ENCODE results near the gene GOLGA1.

Gene GOLGA1

DNA sequence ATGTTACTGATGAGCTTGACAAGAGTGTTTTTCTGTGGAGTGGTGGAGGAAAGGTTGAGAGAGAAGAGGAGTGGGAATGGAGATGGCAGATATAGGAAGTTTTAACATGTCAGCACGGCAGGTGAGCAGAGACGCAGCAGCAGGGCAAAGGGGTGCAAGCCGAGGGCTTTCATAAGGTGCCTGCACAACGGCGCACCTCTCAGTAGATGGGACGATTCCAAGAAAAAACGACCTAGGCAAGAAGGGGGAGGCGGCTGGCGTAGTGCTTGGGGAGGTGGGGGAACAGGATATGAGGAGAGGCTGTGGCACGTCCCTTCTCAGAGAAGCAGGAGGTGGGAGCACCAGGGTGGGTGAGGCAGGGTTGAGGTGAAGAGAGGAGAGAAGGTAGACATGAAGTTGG, 54.4 kb downstream of the GOLGA1 start:
- DNase-seq (ENCODE audit: low read depth), result no peak

DNA sequence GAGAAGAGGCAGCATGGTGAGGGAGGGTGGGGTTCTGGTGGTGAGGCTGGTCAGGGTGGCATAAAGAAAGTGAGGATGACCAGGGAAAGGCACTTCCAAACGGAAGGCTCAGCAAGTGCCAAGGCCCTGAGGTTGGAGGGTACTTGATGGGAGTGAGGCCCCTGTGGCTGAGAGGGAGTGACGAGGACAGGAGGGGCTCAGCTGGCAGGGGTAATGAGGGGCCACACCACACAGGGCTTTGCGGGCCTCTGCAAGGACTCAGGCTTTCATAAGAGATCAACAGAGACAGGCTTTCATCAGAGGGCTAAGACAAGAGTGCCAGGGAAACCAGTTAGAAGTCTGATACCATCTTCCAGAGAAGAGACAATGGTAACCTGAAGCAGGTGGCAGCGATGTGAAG, 55.3 kb downstream of the GOLGA1 start:
- DNase-seq (ENCODE audit: low read depth), result no peak

DNA sequence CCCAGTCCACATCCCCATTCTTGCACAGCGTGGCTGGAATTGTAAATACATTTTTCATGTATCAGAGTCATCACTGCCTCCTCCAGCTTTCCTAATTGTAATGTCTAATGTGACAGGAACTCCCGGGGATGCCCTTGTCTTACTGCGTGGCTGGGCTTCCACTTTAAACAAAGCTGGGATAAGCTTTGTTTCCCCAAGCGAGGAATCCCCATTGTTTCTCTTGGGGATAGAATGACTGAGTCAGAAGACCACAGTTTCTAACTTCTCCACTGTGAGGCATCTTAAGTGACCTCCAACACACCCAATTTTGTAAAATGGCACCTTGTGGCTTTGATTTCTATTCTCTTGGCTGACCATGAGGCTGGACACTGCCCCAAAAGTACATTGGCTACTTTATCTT, 56.5 kb downstream of the GOLGA1 start:
- DNase-seq (ENCODE audit: low read depth), result no peak

DNA sequence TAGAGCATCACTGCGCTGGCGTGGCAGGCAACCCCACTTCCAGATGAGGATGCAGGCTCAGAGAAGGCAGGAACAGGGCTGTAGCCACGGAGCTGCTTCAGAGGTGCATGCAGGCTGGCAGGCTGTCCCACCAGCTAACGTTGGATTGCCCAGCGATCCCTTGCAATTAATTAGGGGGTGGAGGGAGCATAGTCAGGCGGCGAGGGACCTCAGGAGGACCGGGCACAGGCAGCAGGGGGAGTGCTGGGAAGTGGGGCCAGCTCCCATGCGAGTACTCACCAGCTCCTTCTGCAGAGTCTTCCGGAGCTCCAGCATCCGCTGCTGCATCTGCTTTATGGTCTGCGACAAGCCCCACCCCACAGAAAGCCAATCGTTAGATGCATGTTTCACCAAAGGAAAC, 58.7 kb downstream of the GOLGA1 start:
- no peak for DNase-seq (ENCODE audit: low read depth)

DNA sequence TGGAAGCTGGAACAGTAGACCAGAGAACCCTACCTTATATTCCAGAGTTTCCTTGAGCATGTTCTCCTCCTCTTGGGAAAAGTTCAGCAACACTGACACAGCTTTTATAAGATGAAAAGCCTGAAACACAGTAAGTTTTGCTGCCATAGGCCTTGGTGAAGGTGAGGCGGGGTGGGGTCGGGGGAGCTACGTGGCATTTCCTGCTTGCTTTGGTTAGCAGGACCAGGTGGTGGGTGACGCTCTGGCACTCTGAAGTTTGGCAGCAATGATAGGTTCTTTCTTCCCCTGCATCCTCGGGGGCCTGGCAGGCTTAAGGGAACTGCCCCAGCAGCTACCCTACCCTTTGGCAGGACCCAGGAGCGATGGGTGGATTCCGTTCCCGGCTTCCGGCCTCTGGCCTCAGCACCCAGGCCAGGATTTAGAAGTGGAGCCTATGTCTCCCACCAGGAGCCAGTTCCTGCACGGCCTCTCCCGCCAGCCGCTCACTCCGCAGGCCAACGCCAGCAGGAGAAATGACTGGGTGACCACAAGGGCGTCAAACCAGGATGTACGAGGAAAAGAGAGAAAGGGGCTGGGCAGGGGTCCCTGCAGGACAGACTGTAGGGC, 59.6 kb downstream of the GOLGA1 start:
- no peak for DNase-seq (ENCODE audit: low read depth)

DNA sequence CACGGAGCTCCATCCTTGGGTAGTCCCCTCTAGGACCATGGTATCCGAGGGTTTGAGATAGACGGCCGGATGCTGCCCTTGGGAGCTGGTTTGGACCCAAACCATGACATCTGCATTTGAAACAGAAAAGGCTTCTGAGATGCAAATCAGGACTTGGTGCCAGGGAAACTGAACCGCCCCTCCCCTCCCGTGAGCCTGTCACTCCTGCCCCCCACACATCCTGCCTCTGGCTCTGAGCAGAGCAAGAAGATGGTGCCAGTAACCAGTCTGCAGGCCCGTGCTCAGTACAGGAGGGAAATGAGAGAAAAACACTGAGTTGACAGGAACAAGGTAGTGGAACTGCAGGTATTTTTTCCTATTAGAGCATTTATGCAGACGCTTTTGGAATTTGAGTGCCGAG, 60.4 kb downstream of the GOLGA1 start:
- DNase-seq (ENCODE audit: low read depth), result no peak

DNA sequence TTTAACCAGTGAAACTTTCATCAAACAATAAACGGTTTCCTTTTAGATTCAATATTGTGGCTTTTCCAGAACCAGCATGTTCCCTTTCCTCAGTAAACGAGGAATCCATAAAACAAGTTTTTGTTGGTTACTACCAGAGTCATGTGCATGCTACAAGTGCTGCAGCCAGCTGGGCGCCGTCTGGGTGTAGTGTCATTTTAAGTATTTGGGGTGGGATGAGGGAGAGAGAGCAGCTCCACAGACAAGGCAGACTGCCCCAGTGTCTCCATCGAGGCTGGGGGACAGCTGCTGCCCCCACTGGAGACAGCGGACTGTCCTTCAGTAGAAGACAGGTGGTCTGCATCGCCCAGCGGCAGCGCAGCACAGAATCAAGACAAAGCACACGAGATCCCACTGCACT, 61.7 kb downstream of the GOLGA1 start:
- no peak for DNase-seq (ENCODE audit: low read depth)

DNA sequence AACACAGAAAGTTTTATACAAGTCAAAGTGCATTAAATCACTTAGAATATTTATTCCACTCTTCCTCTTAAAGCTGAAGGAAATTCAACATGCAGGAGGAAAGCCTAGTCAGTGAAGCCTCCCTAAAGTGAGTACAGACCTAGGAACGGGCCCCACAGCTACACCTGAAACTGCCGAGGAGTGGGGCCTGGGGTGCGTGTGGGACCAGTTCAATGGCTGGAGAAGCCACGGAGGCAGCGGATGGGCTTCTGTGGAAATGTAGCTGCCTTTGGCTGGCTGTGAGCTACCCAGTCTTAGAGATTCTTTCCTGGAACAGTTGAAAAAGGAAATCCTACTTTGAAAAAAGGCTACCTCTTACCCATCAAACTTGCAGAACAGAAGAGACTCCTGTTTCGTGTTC, 62.4 kb downstream of the GOLGA1 start:
- no peak for DNase-seq (ENCODE audit: low read depth)

DNA sequence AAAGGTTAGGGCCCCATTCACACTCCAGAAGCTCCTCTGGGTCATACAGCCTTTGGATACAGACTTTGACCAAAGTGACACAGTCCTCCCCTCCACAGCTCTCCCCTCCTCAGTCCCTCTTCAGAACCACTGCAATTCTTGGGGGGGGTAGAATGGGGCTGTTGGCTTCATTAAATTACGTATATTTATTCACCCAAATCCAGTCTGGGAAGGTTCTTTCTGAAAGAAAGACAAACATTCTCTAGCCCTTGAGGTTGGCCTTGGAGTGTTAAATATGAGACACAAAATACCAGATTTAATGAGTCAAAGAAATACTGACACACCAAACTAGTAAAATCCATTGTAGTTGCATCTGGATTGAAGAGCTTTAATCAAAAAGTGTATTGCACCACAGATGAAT, 62.9 kb downstream of the GOLGA1 start:
- DNase-seq (ENCODE audit: low read depth), result no peak

DNA sequence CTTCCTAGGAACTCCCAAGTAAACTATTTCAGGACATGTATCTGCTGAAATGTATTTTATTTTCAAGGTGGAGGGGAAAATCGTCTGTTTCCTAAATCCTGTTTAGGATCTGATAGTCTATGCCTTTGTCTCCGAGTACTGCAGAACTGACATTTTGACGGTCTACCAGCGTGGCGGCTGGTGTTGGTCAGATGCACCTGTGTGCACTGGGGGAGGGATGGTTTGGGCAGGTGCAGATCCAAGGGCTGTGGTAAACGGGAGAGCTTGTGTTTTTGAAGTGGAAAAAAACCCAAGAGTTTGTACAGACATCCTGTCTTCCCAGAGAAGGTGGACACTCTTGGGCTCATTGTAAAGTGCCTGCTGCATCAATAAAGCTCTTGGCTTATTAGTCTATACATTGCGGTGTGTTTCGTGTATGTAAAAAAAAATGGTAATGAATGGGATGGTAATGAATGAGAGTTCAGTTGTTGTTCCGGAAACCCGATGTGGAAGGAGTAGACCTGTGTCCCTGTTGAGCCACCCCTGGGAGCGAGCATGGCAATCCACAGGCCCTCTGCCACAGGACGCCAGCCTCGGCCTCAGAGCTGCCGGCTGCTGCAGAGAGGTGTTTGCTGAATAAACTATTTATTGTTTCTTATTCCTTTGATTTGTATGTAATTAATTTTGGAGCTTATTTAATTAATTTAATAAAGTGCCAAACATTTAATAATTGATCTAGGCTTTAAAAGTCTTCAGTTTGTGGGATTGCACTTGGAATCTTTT, 63.7 kb downstream of the GOLGA1 start:
- DNase-seq (ENCODE audit: low read depth), result no peak

DNA sequence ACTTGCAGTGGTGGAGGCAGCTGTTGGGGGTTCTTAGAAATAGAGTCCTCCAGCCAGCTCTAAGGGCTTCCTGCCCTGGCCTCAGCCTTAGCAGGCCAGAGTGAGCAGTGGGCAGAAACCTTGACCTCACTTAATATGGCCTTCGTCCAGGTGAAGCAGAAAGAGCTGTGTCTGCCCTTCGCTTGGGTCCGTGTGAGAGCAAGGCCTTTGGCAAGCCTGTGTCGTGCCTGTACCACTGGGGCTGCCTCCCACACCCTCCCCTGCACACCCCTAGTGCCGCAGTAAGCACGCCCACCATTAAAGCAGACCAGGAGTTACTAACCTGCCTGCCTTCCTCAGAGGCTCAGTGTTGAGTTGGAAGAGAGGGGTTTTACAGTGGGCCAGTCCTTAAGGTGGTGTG, 65.4 kb downstream of the GOLGA1 start:
- DNase-seq (ENCODE audit: low read depth), result no peak

DNA sequence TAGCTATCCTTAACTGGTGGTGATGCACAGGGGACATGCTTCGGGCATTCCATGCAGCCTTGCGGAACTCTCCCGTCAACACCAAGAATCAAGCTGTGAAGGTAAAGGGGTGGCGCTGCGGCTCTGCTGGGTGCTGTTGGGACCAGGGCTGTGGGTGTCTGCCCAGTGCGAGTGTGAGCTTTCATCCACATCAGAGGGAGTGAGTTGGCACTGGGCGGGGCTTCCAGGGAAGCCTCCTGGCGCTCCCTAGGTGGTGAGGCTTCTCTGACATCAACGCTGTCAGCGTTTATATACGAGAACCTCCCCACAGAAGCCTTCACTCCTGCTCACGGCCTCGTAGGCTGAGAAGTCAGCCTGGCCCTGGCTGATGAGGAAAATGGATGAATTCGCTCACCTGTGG, 67.2 kb downstream of the GOLGA1 start:
- no peak for DNase-seq (ENCODE audit: low read depth)

DNA sequence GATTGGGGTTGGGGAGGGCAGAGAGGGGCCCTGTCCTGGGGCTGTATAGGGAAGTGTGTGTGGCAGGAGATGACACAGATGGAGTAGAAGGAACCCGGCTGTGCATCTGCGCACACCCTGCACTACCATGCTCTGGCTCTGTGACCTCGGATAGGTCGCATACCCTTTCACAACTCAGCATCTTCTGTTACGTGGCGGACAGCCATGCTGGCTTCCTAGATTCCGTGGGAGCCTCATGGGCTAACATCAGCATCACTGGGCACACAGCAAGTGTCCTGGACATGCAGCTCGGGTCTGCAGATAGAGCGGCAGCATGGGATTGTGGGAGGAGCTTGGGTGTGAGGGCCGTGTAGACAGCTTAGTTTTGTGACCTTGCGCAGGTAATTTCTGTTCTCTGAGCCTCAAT, 69.7 kb downstream of the GOLGA1 start:
- no peak for DNase-seq (ENCODE audit: low read depth)

DNA sequence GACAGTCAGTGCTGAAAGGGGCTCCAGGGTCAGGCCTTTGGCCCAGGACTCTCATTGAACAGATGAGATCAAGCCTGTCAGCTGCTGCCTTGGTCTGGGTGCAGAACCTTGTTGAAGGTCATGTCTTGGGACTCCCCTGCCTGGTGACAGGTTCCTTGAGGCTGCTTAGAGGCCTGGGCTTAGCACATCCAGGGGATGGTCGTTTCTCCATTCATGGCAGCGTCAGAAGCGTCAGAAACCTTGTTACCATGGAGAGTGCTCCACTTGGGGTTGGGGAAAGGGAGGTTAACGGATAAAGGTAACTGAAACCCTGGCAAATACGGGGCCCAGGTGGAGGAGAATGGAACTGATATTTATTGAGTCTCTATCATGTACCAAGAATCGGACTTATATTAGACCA, 70.2 kb downstream of the GOLGA1 start:
- no peak for DNase-seq (ENCODE audit: low read depth)

DNA sequence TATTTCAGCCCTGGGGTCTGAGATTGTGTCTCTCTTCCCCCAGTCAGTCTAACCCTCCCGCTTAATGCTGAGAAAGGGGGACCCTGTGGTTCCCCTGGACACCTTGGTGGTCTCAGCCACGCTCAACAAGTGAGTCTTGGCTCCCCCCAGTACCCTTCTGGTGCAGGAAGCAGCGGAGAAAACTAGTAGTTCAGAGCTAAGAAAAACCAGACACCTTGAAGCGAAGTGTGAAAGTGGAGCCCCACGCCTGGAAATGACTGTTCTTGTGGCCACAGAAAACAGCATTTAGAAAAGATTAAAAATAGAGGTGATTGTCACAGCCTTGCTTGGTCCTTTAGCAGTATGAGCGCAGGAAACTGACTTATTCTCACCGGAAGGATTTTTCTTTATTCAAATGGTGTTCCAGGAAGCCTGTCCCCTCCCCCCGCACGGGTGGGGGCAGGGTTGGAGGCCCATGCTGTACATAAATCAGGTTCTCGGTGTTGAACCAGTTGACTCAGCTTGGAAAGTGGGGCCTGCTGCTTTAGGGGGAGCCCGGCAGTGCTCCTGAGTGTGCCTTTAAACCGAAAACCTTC, 70.8 kb downstream of the GOLGA1 start:
- DNase-seq (ENCODE audit: low read depth), result peak; percentile 58

DNA sequence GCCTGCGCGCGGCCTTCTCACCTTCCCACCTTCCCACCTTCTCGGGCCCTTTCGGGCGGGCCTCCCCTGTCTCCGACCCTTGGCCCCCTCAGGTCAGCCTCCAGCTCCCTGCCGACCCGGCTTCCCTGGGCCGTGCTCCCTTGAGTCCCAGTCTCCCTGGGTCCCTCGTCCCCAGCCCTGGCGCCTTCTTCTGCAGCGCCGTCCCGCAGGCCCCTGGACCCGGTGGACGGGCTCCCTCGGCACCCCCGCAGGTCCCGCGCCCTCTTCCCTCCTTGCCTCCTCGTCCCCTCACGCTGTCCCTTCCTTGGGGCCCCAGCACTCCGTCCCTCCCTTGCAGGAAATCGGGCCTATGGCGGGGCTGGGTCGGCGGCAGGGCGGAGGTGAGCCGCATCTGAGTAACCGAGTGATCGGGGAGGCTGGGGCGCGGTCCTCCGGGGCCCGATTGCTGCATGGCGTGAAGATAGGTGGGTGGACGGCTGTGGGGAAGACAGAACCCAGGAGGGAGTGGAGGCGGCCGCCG, 71.4 kb downstream of the GOLGA1 start:
- DNase-seq (ENCODE audit: low read depth), result no peak

DNA sequence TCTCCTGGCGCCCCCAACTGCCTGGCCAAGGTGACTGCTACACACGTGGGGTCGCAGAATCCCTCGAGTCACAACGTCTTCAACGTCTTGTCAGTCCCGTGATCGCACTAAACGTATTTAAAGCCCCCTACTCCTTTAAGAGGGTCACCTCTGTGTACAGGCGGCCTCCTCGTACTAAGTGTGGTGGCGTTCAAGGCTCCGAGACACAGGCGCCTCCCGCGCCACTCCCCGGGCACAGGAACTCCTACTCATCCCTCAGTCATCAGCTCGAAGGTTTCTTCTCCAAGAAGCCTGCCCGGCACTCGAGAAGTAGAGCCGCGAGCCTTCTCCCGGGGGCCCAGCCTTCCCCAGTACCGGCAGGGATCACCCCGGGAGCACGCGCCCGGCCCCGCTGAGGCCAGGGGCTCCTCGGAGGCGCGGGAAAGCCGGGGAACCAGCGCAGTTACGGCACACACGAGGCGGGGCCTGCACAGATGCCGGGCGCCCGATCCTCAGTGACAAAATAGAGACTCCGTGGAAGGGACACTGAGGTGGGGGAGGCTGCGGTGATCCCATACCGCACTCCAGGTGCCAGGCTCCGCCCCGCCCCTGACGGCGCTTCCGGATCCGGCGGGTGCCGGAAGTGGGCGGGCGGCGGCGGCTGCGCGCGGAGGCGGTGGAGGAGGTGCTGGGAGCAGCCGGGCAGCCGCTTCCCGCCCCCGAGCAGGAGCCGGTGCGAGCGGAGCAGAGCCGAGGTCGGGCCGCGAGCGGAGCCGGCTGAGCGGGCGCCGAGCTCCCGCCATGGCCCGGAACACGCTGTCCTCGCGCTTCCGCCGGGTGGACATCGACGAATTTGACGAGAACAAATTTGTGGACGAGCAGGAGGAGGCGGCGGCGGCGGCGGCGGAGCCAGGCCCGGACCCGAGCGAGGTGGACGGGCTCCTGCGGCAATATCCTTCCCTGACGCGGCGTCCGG, 72.1 kb downstream of the GOLGA1 start:
- DNase-seq (ENCODE audit: low read depth), result peak; percentile 87

DNA sequence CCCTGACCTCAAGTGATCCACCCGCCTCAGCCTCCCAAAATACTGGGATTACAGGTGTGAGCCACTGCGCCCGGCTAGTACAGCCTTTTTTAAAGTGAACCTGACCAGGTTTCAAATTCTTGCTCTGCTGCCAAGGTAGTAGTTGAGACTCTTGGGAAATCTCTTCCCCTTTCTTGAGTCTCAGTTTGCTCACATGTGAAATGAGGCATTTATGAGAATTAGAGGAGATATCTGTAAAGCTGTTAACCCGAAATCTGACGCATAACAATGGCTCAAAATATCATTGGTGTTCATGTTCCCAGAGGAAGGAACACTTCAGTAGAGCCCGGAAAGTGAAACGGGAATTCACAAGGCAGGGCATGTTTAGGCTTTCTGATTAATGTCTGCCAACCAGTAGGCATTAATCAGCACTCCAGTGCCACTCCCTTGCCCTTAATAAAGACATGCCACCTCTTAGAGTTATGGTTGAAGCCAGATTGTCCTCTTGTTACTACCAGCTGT, 77.5 kb downstream of the GOLGA1 start:
- DNase-seq (ENCODE audit: low read depth), result no peak

DNA sequence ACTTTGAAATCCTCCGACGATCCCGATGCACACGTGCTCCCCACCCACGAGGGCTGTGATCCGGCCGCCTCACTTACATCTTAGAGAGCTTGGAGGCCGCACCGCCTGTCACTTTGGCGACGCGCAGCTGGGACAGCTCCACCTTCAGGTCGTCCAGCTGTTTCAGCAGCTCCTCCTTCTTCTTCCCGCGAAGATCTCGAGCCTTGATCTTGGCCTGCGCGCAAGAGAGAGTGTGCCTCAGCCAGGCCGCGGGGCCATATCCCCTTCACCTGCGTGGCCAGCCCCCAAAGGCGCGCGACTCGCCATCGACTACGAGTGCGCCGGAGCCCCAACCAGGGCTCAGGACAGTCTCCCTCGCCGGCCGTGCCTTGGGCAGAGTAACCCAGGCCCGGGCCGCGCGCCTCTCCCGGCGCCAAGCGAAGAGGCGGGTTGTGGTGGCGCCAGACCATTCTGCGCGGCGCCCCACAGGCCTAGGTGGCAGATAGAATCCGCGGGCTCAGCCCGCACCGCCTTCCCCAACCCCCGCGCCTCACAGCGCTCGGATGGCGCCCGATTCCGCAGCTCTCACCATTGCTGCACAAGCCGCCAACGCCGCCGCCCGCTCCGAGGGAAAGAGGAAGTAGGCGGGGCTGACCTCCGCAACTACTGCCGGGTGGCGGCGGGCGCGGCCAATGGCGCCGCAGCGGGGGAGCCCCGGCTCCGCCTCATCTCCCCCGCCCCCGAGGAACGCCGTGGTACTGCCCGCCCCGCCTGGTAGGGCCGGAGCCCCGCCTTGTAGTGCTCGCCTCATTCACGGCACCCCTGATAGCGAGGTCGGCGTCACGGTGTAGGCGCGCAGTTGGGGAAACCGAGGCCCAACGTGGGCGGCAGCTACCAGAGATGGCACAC, 79.3 kb downstream of the GOLGA1 start, which contains the start of the genes ARPC5L and RPL35:
ARPC5L (plus strand) TSS at position 789 of the 888 bp plus-strand sequence. CDS start 7,161 bp downstream, outside the sequence.
RPL35 (minus strand) TSS at position 616 of the 888 bp plus-strand sequence; CDS start at position 571, 45 bp downstream.
- peak; percentile 94 for DNase-seq (ENCODE audit: low read depth)

DNA sequence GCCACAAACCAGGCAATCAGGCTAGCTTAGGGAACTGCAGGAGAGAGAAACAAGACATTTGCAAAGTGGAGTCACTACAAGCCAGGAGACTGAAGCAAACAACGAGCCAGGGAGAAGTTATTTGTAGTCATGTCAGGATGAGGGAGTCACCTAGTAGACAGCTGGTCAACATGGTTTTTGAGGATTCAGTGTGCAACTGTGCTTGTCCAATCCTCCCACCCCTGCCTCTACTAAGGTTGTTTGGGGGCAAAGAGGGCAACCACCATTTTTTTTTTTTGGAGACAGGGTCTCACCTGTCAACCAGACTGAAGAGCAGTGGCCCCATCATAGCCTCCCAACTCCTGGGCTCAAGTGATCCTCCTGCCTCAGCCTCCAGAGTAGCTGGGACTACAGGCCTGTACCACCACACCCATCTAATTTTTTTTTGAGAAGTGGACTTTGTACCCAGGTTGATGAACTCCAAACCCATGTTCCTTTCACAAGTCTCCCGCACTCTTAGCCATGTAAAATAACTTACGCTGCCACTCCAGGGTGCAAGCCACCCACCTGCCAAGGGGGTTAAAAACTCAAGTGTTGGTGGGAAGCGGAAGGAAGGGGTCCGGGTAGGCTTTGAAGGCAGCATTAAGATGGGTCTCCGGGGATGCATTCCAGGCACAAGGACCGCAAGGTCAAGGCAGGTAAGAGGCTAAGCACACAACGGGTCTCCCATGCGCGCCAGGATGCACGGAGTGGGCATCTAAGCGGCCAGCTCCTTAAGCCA, 80.1 kb downstream of the GOLGA1 start:
- no peak for DNase-seq (ENCODE audit: low read depth)

Measured in T follicular helper cell (primary cell).